GM19238 (cell line): ENCODE measurements around the gene ZFP57.

Experiments
- DNase-seq: peaks from one replicate; pipeline ENCODE4 v3.0.0; 2011; ENCODE audit warnings: low spot score; ENCODE audit not compliant: insufficient read length

The ZFP57 gene

GRCh38 chr6:29626948-29627754 lies 53.8 kb downstream of the ZFP57 start:
- DNase-seq, result no peak

- no peak for DNase-seq
Observed at GRCh38 chr6:29625337-29625930, 55.5 kb downstream of the ZFP57 start.

GRCh38 chr6:29624520-29624961 lies 56.4 kb downstream of the ZFP57 start:
- no peak for DNase-seq
